ENCODE measurements around the gene FJX1. TPM values are rescaled to one million over a fixed set of nuclear protein-coding genes. Genes with fewer than 3 reads are reported as not detected.

FJX1 gene
- total RNA-seq, 1 experiment from 2014 or later: 13.7 TPM

- H3K36me3 ChIP-seq (ENCODE audit: control insufficient read depth in 1 of 2, insufficient read depth in 2 of 2, low read length in 2 of 2): no peaks in the 10 kb centered on the region
- no peaks in the 10 kb centered on the region for H3K79me2 ChIP-seq (ENCODE audit: insufficient read depth, low read length)
- H4K20me1 ChIP-seq (ENCODE audit: insufficient read depth): no peaks in the 10 kb centered on the region
- ATAC-seq (no peak), DNase-seq (ENCODE audit: low read depth, low spot score) (peak; percentile 46)
- BruUV-seq (replicated peaks): no TSS peak
- intact Hi-C loops (cut with micrococcal nuclease): no loop called here
- peaks cover 7 to 19% of the 10 kb centered on the region in 2 experiments for H3K4me1 ChIP-seq (ENCODE audit: control insufficient read depth in 1 of 2, insufficient read depth in 2 of 2, low read length in 2 of 2)
- H2AFZ ChIP-seq (ENCODE audit: low read depth, low read length, poor library complexity, severe bottlenecking): peak overlapping the region; percentile 79
- no peaks in the 10 kb centered on the region for H3K27me3 ChIP-seq (ENCODE audit: insufficient read depth, low read length)
- ChIA-PET RAD21 (ENCODE audit: low non-redundant PET in 1 of 2, low total read pairs in 2 of 2, uncharacterized antibody in 2 of 2, unreplicated experiment in 2 of 2) (no interaction called here), CTCF (interaction anchor here (1.2 kb wide), 1 partner anchor 679 kb away, joined by 3 read pairs; no protein-coding TSS in a partner anchor), POLR2A (no interaction called here)
- H3K4me3 ChIP-seq (replicated peaks in 1 of 2; ENCODE audit: low read depth in 1 of 2, low read length in 2 of 2): no peak overlapping the region
- H3K4me2 ChIP-seq (ENCODE audit: low read length): peak overlapping the region; percentile 49
- H3K9me2 ChIP-seq (ENCODE audit: insufficient read depth): no peaks in the 10 kb centered on the region
- no peak overlapping the region for H3K9ac ChIP-seq (ENCODE audit: low read length)
- H3K9me3 ChIP-seq (ENCODE audit: control insufficient read depth in 1 of 2, insufficient read depth in 1 of 2, low read depth in 1 of 2, low read length in 2 of 2): no peaks in the 10 kb centered on the region
- H3K27ac ChIP-seq (ENCODE audit: low read depth, low read length): no peak overlapping the region
- TF ChIP-seq, protein P1, sequence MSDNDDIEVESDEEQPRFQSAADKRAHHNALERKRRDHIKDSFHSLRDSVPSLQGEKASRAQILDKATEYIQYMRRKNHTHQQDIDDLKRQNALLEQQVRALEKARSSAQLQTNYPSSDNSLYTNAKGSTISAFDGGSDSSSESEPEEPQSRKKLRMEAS (IDR thresholded peaks at IDR 0.05): peak; percentile 56; the same call in 1 of the 2 replicates
- TF ChIP-seq EZH2 (IDR thresholded peaks at IDR 0.05) (no peak), EZH2phosphoT487 (IDR thresholded peaks at IDR 0.05; ENCODE audit: borderline replicate concordance) (no peak), CTCF (IDR thresholded peaks at IDR 0.05 in 2 of 3, conservative IDR thresholded peaks at IDR 0.05 in 1 of 3; ENCODE audit: borderline replicate concordance in 1 of 3, insufficient read depth in 1 of 3, low read depth in 2 of 3, low read length in 2 of 3) (no peak), ZBTB33 (IDR thresholded peaks at IDR 0.05; ENCODE audit: extremely low read depth, insufficient replicate concordance, low read length) (no peak), EGR1 (IDR thresholded peaks at IDR 0.05; ENCODE audit: low read depth) (no peak), JUND (IDR thresholded peaks at IDR 0.05) (peak; percentile 65), FOSL1 (IDR thresholded peaks at IDR 0.05; ENCODE audit: low read depth) (peak; percentile 68), POLR2AphosphoS5 (IDR thresholded peaks at IDR 0.05; ENCODE audit: low read depth, low read length) (no peak), CEBPB (IDR thresholded peaks at IDR 0.05; ENCODE audit: low read depth) (peak; percentile 79), YY1 (IDR thresholded peaks at IDR 0.05; ENCODE audit: extremely low read depth, insufficient replicate concordance, low read depth, low read length) (no peak), SP1 (IDR thresholded peaks at IDR 0.05; ENCODE audit: low read depth) (peak; percentile 51), ELF1 (IDR thresholded peaks at IDR 0.05; ENCODE audit: borderline replicate concordance, low read depth) (no peak), SRF (IDR thresholded peaks at IDR 0.05; ENCODE audit: low read depth) (no peak), POLR2A (IDR thresholded peaks at IDR 0.05; ENCODE audit: borderline replicate concordance, extremely low read depth, insufficient read depth, insufficient read length) (no peak), TCF7L2 (IDR thresholded peaks at IDR 0.05; ENCODE audit: borderline replicate concordance, extremely low read depth, insufficient read depth, insufficient read length) (no peak), ZNF274 (IDR thresholded peaks at IDR 0.05; ENCODE audit: low read depth, low read length) (no peak)
- TF ChIP-seq, protein P2, sequence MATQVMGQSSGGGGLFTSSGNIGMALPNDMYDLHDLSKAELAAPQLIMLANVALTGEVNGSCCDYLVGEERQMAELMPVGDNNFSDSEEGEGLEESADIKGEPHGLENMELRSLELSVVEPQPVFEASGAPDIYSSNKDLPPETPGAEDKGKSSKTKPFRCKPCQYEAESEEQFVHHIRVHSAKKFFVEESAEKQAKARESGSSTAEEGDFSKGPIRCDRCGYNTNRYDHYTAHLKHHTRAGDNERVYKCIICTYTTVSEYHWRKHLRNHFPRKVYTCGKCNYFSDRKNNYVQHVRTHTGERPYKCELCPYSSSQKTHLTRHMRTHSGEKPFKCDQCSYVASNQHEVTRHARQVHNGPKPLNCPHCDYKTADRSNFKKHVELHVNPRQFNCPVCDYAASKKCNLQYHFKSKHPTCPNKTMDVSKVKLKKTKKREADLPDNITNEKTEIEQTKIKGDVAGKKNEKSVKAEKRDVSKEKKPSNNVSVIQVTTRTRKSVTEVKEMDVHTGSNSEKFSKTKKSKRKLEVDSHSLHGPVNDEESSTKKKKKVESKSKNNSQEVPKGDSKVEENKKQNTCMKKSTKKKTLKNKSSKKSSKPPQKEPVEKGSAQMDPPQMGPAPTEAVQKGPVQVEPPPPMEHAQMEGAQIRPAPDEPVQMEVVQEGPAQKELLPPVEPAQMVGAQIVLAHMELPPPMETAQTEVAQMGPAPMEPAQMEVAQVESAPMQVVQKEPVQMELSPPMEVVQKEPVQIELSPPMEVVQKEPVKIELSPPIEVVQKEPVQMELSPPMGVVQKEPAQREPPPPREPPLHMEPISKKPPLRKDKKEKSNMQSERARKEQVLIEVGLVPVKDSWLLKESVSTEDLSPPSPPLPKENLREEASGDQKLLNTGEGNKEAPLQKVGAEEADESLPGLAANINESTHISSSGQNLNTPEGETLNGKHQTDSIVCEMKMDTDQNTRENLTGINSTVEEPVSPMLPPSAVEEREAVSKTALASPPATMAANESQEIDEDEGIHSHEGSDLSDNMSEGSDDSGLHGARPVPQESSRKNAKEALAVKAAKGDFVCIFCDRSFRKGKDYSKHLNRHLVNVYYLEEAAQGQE (IDR thresholded peaks at IDR 0.05; ENCODE audit: low read depth): no peak
- TF ChIP-seq, protein P3, sequence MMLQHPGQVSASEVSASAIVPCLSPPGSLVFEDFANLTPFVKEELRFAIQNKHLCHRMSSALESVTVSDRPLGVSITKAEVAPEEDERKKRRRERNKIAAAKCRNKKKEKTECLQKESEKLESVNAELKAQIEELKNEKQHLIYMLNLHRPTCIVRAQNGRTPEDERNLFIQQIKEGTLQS (IDR thresholded peaks at IDR 0.05): no peak
Observed at GRCh38 chr11:35579557-35580396, 38.5 kb upstream of the FJX1 start.
